Measurements from ENCODE around the gene MAEL. TPM values are rescaled to one million over a fixed set of nuclear protein-coding genes. Genes with fewer than 3 reads are reported as not detected.

Gene MAEL
- total RNA-seq, 1 experiment from 2014 or later: not detected

DNA sequence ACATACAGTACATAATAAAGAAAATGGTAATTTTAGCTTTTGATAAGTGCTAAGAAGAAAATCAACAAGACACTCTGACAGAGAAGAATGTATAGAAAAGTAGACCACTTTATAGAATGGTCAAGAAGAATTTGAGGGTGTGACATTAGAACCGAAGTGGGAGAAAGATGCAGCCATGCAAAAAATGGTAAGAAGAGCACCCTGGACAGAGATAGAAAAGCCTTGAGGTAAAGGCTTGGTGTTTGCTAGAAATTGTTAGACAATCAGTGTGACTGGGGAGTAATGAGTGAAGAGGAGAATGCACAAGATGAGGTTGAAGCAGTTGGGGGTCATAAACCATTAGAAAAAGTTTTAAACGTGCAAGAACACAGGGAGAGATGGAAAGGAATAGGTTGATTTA, 23.5 kb downstream of the MAEL start:
- Histone ChIP-seq H3K4me2 (ENCODE audit: insufficient read depth, insufficient read length, low read length) (no peak overlapping the region), H3K23me2 (ENCODE audit: insufficient read length, low read depth, low read length, poor library complexity, severe bottlenecking) (no peaks in the 10 kb centered on the region), H3K4me1 (ENCODE audit: insufficient read depth, low read length) (no peaks in the 10 kb centered on the region), H2BK20ac (ENCODE audit: low read depth, low read length, poor library complexity, severe bottlenecking) (no peak overlapping the region), H4K20me1 (ENCODE audit: control insufficient read depth, insufficient read depth, insufficient read length) (no peaks in the 10 kb centered on the region), H4K91ac (ENCODE audit: insufficient read length, low read depth, low read length) (no peak overlapping the region), H3K79me2 (ENCODE audit: insufficient read depth, low read length) (no peaks in the 10 kb centered on the region), H2BK15ac (ENCODE audit: low read depth, low read length) (no peak overlapping the region), H3T11ph (ENCODE audit: low read length) (no peak overlapping the region), H2BK12ac (ENCODE audit: insufficient read length, low read depth, low read length) (no peak overlapping the region), H3K27me3 (ENCODE audit: insufficient read depth, low read length) (no peaks in the 10 kb centered on the region), H3K4ac (ENCODE audit: low read depth, low read length) (no peak overlapping the region), H2BK120ac (ENCODE audit: low read depth, low read length, poor library complexity, severe bottlenecking) (no peak overlapping the region), H3K9me3 (ENCODE audit: control insufficient read depth, low read depth, low read length) (no peaks in the 10 kb centered on the region), H3K18ac (ENCODE audit: insufficient read length, low read depth, low read length) (no peak overlapping the region), H3K79me1 (ENCODE audit: insufficient read depth, low read depth, low read length, poor library complexity, severe bottlenecking) (no peaks in the 10 kb centered on the region), H2AFZ (ENCODE audit: low read length) (no peak overlapping the region), H3K23ac (ENCODE audit: insufficient read length, low read depth, low read length) (no peak overlapping the region), H4K5ac (ENCODE audit: insufficient read length, low read depth, low read length) (no peak overlapping the region), H2BK5ac (ENCODE audit: insufficient read length, low read length) (no peak overlapping the region), H3K9ac (ENCODE audit: extremely low read depth, insufficient read length, low read length) (no peak overlapping the region), H4K8ac (replicated peaks; ENCODE audit: insufficient read length, low read depth, low read length) (no peak overlapping the region), H3K56ac (ENCODE audit: insufficient read length, low read depth, low read length) (no peak overlapping the region), H3K14ac (ENCODE audit: insufficient read depth, low read length) (no peak overlapping the region), H2AK5ac (ENCODE audit: insufficient read length, low read length) (no peak overlapping the region), H3K27ac (ENCODE audit: insufficient read length, low read depth, low read length) (no peak overlapping the region)
- H3K27ac Mint-ChIP-seq: no peak overlapping the region
- H3K9me3 Mint-ChIP-seq: no peaks in the 10 kb centered on the region
- no CpG with 5 or more reads among the region's 2 CpGs for WGBS (ENCODE audit: extremely low coverage, insufficient read length, low lambda C conversion rate)
- H3K36me3 Mint-ChIP-seq (ENCODE audit: insufficient read depth in 1 of 3, low read depth in 3 of 3): no peaks in the 10 kb centered on the region
- DNase-seq: no peak
- no peak for TF ChIP-seq CTCF (conservative IDR thresholded peaks at IDR 0.05)
- H3K27me3 Mint-ChIP-seq (ENCODE audit: low read depth): no peaks in the 10 kb centered on the region; the same call in 1 of the 2 replicates
- H3K4me3 Mint-ChIP-seq: no peak overlapping the region
- H3K4me1 Mint-ChIP-seq: peaks cover 6 to 12% of the 10 kb centered on the region in 2 experiments; a peak in 3 of 4 replicates

Measured in H9 (cell line).